NCI-H2196 (cell line): ENCODE data around the gene NOP9.

Experiments used
- DNase-seq: peaks from one replicate; lab custom pipeline; 2025; ENCODE audit not compliant: unreplicated experiment; lab: John Stamatoyannopoulos, UW

NOP9 gene

GRCh38 chr14:24280797-24281460, 18.7 kb upstream of the NOP9 start:
- no peak for DNase-seq

DNA sequence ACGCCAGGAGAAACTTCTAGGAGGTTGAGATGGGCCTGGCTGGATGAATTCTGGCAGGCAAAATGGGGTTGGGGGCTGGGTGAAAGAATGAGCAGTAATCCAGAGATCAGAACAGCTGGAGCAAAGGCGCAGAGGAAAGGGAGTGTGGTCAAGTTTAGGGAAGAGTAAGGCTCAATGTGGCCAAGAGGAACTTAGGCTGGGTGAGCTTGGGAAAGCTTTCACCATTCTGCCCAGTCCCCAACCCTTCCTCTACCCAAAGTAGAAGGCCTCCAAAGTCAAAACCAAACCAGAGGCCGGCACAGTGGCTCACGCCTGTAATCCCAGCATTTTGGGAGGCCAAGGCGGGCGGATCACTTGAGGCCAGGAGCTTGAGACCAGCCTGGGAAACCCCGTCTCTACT, 18.0 kb upstream of the NOP9 start:
- no peak for DNase-seq

GRCh38 chr14:24282736-24283135, 16.9 kb upstream of the NOP9 start:
- DNase-seq, result no peak

GRCh38 chr14:24283796-24284460, 15.7 kb upstream of the NOP9 start:
- no peak for DNase-seq

DNA sequence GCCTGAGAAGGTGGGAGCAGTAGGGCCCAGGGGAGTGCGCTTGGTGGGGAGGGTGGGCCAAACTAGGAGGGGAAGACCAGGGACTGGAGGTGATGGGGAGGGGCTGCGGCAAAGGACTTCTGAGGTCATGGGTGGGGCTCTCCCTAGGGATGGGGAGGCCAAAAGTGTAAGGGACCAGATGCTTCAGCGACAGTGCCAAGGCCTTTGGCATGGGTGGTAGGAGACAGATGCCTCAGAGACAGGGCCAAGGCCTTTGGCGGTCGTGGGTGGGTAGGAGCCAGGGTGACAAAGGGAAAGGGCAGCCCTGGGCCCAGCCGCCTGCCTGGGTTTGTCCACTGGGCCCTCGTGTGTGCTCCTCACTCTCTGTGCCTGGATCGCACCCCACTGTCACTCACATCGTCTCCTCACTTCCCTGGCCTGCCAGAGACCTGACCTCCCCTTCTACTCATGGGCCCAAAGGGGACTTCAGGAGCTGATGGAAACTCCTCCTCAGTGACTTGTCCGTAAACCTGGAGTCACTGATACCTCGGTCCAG, 15.1 kb upstream of the NOP9 start:
- DNase-seq, result no peak

GRCh38 chr14:24285351-24285750, 14.3 kb upstream of the NOP9 start:
- DNase-seq, result no peak

DNA sequence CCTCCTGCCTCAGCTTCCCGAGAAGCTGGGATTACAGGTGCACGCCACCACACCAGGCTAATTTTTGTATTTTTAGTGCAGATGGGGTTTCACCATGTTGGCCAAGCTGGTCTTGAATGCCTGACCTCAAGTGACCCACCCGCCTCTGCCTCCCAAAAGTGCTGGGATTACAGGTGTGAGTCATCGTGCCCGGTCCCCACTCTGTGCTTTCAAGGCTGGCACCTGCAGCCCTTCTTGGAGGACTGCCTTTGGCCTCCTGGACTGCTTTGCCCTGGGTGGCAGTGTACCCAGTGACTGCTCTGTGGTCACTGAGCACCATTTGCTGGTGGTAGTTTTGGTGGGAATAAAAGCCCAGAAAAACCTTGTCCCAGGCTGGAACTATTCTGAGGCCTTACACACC, 12.7 kb upstream of the NOP9 start:
- DNase-seq, result no peak

DNA sequence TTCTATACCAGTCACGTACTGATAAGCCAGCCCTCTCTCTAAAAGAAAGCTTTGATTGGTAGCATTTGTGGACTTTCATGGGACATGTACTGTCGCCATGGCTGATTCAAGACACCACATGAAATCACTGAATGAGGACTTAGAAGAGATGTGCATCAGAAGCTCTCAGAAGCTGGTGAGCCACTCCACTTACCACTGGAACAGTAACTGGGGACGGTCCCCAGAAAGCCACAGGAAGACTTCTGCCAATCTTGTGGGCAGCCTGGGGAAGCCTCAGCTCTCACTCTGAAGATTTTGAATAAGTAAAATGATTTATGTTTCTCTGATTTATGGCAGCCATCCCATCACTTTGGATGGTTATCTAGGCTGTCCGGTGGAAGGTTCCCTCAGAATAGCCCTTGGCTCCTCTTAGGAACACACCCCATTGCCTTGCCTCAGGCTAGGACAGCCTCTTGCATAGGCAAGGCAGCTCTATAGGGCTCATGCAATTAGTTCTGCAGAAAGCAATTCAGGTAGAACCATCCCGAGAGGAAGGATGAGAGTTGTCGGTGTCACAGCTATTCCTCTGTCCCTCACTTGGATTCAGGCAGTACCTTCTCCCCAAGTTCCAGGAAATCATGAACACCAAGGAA, 9.9 kb upstream of the NOP9 start:
- no peak for DNase-seq

- DNase-seq, result no peak
Measured at GRCh38 chr14:24290746-24291145, 8.9 kb upstream of the NOP9 start.

- no peak for DNase-seq
Measured at GRCh38 chr14:24291446-24292117, 8.1 kb upstream of the NOP9 start.

DNA sequence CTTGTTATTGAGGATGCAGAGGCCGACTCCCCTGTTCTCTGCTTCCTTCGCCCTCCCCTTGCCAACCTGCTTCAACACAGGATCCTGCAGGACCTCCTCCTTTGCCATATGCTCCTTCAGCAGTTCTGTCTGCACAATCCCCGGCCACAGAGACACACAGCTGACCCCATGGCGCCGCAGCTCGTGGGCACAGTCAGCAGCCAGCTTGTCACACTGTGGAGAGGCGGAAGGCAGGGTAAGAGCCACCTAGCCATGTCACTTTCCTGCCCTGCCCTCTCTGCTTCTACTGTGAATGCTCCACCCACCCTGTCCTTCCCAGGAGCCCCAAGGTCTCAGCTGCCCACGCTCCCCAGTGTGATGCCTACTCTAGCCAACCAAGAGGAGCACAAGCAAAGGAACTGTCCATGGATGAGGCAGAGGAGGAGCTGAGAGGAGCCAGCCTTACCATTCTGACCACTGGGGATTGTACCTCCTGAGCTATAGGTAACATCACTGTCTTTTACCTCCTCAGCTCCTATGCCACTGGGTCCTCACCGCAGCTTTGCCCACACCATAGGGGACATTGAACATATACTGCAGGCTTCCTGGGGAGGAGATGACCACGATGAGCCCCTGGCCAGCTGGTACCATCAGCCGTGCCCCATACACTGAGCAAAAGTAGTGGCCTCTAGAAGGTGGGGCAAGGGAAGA, 7.4 kb upstream of the NOP9 start:
- no peak for DNase-seq

- DNase-seq, result no peak
Measured at GRCh38 chr14:24293525-24293924, 6.1 kb upstream of the NOP9 start.

DNA sequence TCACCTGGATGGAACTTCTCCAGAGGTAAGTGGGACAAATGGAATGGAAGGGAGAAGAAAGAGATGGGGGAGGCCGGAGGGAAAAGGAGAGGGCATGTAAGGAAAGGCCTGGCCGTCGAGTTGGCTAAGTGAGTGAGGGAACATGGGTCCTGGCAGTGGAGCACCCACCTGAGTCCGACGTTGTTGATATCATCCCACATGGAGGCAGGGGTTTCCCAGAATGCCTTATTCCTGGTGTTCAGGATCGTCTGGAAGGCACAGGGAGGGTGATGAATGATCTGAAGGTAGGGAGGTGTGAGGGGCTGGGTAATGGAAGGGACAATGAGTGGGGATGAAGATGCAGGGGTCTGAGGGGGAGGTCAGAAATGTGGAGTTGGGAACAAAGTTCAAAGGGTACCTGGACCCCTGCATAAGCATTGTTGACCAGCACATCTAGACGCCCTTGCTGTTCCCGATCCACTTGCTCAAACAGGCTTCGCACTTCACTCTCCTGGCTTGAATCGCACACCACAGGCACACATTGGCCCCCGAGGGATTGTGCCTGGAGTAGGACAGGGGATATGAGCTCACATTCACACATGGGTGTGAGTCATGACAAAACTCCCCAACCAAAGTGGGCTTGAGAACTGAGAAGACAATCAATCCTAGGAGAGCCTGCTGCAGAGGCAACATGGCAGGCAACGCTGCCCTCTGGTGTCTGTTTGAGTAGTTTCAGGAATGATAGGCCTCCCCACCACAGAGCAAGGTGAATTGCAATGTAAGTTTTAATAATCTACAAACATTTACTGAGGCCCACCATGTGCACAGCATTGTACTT, 3.1 kb upstream of the NOP9 start:
- DNase-seq, result peak; percentile 79

DNA sequence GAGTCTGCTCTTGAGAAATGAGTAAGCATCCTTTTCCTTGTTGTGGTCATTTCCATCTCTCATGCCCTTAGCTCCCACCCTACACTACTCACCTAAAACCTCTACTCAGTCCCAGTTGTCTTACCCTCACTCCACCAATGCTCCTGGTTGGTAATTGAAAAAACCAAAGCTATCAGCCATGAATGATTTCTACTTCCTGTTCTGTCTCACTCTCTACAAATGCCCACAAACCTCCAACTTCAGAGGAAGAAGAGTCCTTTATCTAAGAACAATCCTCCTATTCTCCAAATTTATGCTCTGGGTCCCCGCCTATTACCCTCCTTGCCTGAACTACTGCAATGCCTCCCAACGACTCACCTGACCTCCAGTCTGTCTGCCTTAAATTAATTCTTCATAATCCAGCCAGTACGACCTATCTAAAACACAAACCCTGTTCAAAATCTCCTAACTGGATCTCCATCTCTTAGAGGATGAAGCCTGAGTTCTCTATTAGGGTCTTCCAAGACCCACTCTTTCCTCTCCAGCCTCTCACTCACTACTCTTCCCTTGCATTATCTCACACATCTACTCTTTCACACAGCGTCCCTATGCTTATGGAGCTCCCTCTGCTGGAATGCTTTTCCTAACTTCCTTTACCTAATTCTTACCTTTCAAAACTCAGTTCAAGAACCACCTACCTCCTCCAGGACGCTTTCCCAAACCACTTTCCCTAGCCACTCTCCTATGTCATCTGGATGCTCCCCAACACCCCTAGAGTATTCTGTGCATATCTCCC, 2.3 kb upstream of the NOP9 start:
- DNase-seq, result peak; percentile 43

DNA sequence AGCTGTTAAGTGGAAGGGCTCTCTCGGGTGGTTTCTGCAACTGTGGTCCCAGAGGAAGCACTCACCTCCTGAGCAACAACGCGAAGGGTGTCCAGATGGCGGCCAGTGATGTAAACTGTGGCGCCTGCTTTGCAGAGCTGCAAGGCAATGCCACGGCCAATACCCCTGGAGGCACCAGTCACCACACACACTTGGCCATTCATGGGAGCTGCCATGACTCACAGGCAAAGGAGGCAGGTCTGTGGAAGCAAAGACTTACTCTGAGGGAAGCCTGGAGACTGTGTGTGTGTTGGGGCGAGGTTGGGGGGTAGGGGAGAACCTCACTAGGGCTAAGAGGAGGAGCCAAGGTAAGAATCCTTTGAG, 777 bp upstream of the NOP9 start:
- DNase-seq, result no peak

DNA sequence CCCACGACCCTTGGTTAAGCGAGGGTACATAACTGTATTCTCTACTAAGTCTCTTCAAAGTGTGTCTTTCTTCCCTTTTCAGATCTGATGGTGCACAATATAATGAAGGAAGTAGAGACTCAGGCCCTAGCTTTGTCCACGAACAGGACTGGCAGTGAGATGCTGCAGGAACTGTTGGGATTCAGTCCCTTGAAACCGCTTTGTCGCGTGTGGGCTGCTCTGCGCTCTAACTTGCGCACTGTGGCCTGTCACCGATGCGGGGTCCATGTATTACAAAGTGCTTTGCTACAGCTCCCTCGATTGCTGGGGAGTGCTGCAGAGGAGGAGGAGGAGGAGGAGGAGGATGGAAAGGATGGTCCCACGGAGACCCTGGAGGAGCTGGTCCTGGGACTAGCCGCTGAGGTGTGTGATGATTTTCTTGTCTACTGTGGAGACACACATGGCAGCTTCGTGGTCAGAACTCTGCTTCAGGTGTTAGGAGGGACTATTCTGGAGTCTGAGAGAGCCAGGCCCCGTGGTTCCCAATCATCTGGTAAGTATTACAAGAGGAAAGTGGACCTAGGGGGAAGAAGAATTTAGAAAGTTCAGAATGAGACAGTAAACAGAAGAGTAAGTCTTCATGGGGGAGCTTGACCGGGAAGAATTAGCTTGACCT, 803 bp downstream of the NOP9 start:
- no peak for DNase-seq

GRCh38 chr14:24304019-24304387, 4.4 kb downstream of the NOP9 start:
- DNase-seq, result no peak

DNA sequence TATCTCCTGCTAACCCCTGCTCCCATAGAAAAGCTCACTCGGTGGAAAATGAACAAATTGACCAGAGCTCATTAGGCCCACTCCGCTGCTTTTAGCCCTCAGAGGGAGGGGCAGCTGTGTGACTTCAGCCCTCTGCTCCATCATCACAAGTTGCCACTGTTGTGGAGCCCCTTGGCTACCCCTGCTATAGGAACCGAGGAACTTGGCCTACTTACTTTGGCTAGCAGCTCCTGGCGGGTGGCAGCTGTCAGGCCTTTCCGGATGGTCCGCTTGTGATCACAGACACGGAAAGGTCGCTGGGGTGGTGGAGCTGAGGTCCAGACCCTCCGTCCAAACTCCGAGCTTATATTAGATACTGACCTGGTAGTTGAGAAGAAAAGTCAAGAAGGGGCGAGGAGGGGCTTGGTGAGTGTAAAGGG, 7.5 kb downstream of the NOP9 start:
- no peak for DNase-seq
